Breast epithelium (tissue), 3 donors: Measurements from ENCODE around the gene ABO.

ENCODE experiments used
- CTCF ChIP-seq, 3 donors: fragments of 450-650 bp; IDR thresholded peaks; one replicate each; pipeline ENCODE4 v1.5.1; 2016 to 2017; ENCODE audit warnings: antibody characterized with exemption in 3 of 3, mild to moderate bottlenecking in 3 of 3, moderate library complexity in 3 of 3
- POLR2A ChIP-seq: fragments of 450-650 bp; IDR thresholded peaks from one replicate; pipeline ENCODE4 v1.6.1; 2016; ENCODE audit warnings: antibody characterized with exemption, mild to moderate bottlenecking, moderate library complexity

GRCh38 chr9:133306242-133307204 is 31.5 kb upstream of the ABO start:
- TF ChIP-seq POLR2A (no peak), CTCF (IDR thresholded peaks at IDR 0.05) (no peak)
